ENCODE results near the gene HBS1L.

Gene HBS1L

DNA sequence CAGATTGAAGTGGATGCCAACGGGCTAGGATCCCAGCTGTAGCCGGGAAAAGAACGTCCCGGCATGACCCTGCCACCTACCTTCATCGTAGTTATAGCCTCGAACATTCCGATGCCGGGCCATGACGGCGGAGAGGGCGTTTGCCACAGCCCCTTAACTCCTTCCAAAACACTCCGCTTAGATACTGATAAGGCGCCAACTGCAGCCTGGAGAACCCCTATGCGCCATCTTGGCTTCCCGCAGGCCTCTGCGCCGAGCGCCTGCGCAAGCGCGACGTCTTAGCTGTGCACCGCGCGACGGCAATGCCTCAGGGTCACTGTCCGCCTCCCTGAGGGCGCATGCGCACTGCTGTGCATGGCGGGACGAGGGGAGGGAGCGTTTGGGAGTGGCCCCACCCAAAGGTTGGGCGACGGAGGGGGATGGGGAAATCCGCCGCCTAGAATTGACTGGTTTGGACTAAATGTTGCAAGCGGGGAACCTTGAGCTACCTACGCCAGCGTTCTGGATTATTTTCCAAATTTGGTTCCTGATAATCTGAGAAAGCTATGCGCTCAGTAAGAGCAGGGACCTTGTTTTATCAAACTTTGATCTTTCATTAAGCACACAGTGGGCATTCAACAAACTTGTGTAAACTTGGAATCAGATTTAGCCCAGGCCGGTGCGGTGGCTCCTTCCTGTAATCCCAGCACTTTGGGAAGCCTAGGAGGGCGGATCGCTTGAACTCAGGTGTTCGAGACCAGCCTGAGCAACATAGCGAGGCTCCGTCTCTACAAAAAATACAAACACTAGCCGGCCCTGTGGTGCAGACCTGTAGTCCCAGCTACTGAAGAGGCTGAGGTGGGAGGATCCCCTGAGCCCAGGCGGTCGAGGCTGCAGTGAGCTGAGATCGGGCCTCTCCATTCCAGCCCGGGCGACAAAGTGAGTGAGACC, at the start of gene HBS1L:
Gene HBS1L (minus strand): TSS at position 254 of the 930 bp plus-strand sequence. CDS start 131 bp downstream, at position 123.
- DNase-seq = peak; percentile 96 to 97

DNA sequence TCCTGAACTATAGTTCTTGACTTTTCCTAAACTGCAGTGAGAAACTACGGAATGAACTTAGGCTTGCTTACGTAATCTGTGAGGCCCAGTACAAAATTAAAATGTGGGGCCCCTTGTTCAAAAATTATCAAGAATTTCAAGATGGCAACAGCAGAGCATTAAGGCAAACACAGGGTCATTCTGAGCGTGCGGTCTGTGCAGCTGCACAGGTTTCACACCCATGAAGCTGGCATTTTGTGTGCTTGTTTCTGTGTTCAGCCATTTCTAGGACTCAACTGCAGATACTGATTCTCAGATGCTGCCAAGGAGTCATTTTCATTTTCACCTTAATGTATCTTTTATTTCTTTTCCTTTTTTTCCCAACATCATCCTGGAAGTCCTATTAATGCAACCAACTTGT, 49.6 kb upstream of the HBS1L start:
- DNase-seq = no peak

DNA sequence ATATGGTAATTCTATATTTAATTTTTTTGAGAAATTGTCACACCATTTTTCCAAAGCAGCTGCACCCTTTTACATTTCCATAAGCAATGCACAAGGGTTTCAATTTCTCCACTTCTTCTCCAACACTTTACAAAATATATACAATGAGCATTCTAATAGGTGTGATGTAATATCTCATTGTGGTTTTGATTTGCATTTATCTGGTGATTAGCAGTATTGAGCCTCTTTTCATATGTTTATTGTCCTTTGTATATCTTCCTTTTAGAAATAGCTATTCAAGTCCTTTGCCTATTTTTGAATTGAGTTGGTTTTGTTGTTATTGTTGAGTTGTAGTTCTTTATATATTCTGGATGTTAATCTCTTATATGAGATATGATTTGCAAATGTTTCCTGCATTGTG, 47.6 kb upstream of the HBS1L start:
- DNase-seq = no peak

DNA sequence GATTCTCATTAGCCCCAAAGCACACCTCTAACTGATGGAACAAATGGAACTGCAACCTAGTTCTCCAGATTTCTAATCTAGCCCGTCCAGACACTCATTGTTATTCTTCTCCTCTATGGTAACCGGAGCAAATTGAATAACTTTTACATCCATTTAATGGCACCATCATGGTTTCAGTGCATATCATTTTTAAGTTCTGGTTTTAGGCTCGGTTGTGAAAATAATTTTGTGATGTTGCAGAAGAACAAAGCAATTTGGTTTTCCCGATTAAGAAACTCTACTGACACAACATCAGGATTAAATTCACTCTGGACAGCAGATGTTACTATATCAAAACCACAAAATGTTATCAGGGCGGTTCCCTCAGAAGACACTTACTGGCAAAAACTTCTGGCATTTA, 42.5 kb upstream of the HBS1L start:
- DNase-seq = no peak

DNA sequence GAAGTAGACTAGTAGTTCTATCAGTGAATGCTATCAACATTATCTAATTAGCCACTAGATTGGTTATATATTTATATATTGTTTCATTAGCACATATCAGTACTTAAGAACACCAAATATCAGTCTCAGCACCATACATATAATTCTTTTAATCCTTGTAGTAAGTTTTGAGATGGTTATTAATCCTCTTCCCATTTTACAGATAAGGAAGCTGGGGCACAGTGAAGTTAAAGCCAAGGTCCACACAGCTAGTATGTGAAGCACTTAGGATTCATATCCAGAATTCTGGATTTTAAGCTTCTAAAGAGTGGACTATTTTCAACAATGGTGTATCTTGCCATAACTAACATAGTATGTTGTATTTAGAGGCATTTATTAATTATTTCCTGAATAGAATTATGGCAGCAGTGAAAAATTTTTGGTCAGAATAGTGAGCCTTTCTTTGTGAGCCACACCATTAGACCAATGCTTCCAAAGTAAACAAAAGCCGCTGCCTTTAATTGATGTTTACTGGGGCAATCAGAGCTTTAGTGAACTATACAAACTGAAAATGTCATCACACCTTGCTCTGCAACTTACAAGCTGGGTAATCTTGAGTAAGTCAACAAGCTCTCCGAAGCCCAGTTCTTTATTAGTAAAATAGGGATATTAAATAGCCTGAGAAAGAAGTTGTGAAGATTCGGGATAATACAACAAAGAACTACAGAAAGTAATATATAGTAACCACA, 41.9 kb upstream of the HBS1L start:
- DNase-seq = no peak

DNA sequence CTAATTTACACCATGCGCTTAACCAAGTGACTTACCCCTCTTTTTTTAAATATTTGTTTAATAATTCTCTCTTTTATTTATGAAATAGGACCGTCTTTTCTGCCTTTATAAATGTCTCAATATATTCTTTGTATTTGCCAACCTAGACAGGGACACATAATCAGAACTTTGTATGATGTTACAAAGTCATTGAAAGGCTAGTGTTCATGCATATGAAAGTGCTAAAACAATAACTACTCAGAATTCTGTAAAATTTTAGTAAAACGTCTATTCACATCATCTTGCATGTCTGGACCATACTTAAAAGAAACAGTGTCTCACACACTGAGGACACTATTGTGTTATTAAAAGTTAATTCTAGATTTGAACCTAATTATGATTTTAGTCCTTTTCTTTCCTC, 41.1 kb upstream of the HBS1L start:
- no peak for DNase-seq

DNA sequence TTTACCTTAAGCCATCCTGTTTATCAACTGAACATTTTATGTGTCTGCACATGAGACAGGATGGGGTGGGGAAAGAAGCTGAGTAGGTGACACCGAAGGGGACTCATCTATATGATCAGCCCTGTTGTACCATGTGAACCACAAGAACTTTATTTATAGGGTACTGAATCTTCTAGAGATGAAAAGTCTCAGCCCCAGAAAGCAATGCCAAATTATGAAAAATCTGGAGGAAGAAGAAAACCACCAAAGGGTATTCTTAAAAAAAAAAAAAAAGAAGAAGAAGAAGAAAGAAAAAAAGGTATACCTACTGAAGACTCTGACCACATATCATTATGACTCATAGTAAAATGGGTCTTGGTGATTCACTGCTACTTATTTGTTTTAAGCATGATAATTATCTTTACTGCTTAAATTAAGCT, 39.8 kb upstream of the HBS1L start:
- peak in 1 of 2 experiments; percentile 48 for DNase-seq

DNA sequence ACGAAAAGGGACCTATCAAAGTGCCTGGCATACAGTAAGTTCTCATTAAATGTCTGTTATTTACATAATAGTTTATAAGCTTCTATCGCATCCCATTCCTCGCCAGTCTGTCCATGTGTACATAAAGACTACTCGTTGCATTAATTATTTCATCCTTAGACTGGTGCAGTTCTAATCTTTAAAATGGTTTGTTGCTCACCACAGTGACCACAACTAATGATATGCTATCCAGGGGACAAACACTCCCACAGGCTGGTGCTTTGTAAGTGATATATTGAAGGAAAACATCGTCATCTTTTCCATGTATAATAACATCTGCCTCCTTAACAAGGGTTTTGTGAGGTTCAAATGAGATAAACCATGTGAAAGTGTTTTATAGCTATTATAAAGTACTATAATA, 39.0 kb upstream of the HBS1L start:
- DNase-seq = no peak

DNA sequence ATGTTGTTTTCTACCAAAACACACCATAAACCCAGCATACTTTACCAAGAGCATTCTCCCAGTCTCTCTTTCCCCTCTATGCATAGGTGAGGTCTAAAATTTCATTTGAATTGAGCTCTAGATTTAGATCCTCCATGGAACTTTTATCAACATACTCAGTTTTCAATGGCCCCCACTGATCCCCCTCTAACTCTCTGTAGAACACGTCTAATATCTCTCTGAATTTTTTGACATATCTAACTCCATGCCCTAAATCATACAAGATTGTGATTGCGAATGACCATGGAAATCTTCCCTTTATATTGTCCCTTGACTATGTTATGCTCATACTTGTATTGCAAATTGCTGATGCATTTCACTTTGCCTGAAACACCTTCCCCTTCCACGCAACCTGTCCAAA, 38.1 kb upstream of the HBS1L start:
- DNase-seq = no peak

DNA sequence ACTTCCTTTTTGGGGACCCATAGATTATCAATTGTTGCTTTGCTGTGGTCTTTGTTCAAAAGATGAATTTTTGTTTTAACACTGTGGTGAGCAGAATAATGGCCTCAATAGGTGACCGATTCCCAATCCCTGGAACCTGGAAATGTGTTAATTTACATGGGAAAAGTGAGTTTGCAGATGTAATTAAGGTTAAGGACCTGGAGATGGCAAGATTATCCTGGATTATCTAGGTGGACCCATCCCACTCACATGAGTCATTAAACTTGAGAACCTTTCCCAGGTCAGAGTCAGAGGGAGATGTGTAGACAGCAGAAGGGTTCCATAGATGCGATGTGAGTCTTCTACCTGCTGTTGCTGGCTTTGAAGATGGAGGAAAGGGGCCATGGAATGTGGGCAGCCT, 36.2 kb upstream of the HBS1L start:
- DNase-seq = no peak

DNA sequence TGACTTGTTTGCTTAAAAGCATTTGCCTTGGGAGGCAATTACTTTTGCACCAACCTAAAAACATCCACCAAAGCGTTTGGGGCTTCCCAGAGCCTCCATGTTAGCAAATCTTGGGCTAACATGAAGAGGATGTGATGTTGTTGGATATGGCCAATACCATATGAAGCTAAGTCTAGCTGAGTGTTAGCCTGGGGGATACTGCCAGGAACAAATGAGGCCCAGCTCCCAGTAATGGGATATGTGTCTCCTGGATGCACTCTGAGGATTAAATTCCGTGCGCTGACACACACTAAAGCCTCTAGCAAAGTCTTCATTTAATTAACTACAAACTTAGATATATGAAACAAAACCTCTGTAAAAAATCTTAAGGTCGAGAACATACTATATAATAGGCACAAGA, 35.3 kb upstream of the HBS1L start:
- DNase-seq = no peak

DNA sequence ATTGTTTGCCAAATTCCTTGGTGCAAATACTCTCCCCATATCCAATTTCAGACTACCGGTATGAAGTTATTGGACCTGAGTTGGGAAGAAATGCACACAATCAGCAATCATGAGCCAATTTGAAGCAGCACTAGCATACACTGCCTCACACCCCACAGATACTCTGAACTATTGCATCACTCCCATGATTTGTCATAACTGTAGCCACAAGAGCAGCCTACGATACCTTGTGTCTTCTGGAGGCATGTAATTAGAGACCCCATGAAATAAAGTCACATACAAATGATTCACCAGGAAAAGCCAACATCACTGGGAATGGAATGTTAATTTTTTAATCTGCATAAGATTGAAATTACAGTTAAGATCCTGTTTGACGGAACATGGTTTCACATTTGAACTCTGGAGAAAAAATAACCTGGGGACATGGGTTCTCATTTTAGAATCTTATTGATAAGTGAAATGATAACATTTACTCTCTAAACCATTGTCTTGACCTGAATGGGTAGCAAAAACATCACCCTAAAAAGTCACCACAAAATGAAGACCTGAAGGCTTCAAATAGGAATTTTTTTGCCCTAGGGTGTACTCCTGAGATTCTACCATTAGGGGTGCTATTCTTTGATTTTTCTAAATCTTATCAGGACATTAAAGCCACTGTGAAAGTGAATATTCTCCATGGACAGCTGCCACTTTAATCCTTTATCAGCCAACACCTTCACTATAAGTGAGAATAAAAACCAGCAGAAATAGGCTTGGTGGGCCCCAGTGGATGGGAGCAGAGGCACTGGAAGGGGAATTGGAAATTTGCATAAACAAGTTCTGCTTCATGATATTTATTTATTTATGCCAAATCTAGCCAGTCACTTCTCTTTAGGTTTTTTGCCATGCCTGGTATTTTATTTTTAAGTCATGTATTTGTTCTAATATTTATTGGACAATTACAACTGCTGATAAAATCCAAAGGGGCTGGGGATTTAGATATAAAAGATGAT, 34.5 kb upstream of the HBS1L start:
- DNase-seq = peak in 1 of 2 experiments; percentile 30

DNA sequence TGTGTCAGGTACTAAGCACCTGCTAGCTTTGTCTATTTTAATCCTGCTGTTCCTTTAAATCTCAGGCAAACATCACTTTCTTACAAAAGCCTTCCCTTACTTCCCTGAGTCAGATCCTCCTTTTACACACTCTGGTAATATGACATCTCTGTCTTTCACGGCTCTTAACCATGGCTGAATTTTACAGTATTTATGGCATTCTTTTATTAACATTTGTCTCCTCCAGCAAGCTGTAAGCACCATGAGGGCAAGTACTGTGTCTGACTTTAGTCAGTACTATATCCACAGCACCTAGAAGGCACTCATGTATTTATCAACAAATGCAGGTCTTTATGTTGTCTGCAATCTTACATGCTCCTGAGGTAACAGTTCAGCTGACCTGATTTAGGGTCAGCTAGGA, 33.7 kb upstream of the HBS1L start:
- DNase-seq = no peak

DNA sequence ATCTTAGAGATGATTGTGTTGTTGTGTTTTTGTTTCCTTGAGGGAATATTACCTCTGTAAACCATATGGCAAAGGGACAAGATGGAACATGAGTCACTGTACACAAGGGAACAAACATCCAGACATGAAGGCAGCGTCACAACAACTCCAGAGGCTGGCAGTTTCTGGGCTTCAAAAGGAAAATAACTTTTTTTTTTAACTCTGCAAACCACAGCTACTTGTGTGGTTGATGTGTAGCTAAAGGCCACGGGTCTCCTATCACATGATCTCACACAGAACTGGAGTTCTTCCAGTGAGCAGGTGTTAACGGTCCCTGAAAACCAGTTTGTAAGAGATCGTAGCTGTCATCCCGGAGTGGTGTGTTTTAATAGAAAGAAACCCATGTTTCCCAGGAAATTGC, 33.2 kb upstream of the HBS1L start:
- peak in 1 of 2 experiments; percentile 22 for DNase-seq

DNA sequence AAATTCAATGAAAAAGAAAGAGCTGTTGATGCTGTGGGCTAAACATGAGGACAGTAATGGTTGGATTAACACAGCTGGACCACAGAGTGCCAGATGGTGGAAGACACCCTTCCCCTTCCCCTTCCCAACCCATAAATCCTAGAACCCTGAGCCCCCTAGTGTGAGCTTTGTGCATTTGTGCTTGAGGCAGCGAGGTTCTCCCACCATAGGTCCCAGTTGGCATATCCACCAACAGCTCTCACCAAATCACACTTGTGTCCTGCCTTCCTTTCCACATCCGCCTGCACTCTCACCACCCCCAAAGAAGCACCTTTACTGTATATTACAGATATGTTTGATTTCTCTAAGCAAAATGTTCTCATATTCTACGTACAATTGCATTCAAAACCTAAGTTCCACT, 32.8 kb upstream of the HBS1L start:
- no peak for DNase-seq

DNA sequence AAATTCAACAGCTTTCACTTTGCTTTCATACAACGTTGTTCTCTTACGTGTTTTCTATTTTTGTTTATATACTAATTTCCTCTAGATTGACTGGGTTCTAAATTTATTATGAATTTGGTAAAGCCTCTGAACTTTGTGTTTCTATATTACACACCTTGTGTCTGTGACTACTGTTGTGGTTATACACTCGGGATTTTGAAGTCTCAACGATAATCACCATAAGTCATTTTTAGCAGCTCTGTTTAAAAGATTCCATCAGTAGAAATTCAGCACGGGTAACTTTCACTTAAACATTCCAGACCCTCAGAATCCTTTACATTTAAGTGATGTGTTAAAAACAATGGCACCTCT, 31.8 kb upstream of the HBS1L start:
- no peak for DNase-seq

DNA sequence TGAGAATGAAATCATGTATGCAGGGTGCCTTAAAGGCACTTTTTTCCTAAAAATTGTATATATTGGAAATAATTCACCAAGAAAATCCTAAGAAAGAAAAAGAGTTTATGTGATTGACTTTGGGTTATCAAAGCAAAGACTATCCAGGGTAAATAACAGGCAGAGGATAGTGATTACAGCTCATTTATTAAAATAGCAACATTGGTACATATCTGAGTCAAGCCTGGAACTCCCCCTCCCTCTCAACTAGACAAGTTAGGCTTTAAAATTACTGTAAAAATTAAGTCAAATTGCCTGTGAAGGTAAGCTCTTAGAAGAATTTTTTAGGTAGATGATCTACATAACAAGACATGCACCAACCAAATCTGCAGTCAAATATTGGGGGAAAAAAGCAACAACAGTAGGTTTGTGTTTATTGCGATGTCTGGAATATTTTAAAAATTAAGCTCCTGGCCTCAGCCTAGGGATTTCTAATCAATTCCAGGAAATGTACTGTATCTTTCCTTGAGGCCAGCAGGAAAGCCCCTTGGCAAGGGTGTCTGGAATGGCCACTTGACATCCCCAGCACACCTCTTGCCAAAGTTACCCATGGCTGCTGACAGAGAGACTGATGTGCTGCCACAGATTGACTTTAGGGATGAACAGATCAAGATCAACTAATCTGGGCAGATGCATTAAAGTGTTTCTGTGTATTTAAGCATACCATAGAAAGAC, 31.2 kb upstream of the HBS1L start:
- DNase-seq = no peak

DNA sequence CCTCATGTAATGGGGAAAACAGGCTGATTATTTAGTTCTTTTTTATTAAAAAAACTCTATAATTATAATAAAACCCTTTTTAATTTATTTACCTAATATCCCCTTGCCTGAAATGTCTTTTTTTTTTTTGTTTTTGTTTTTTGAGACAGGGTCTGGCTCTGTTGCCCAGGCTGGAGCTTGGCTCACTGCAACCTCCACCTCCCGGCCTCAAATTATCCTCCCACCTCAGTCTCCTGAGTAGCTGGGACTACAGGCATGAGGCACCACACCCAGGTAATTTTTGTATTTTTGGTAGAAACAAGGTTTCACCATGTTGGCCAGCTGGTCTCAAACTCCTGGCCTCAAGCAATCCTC, 30.3 kb upstream of the HBS1L start:
- DNase-seq = no peak

DNA sequence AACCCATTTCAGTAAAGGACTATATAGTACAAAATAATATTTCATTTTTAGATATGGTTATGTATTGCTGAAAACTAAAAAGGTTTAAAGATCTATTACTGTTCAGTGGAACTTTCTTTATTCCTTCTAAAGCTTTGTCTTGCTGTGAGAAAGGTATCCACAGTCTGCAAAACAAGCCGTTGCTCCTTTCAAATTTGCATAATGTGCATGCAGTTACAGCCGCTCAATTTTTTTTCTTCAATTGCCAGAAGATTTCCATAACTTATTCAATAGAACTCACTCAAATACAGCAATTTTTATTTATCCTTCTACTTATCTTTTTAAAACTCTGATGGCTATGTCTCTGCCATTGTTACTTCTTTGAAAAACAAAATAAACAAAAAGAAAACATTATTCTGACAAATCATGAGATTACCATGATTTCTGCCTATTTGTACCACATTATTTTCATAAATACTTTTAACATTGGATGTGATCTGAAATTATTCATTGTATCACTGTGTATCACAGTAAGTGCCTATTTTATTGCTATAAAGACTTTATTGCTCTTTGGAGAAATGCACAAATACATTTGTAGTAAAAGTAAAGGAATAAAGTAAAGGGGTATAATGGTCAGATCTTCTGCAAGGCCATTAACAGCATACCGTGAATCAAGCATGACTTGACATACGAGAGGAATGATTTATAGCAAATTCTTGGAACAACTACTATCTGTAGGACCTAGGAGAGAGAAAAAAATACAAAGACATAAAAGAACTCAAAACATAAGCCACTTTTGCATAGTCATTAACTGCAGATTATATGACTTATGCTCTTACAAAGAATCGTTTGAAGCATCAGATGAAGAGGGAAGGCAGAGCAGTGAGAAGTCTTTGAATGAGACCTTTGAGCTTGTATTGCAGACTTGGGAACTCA, 29.6 kb upstream of the HBS1L start:
- no peak for DNase-seq

DNA sequence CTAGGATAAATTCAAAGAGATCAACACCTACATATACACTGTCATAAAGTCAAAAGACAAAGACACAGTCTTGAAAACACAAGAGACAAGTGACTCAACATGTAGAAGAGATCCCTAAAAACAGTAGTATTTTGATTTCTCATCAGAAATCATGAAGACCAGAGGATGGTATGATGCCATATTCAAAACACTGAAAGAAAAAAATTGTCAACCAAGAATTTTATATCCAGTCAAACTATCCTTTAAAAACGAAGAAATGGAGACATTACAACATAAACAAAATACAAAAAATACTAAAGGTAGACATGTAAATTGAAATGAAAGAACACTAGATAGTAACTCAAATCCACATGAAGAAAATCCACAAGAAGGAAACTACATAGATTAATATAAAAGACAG, 27.3 kb upstream of the HBS1L start:
- DNase-seq = no peak

DNA sequence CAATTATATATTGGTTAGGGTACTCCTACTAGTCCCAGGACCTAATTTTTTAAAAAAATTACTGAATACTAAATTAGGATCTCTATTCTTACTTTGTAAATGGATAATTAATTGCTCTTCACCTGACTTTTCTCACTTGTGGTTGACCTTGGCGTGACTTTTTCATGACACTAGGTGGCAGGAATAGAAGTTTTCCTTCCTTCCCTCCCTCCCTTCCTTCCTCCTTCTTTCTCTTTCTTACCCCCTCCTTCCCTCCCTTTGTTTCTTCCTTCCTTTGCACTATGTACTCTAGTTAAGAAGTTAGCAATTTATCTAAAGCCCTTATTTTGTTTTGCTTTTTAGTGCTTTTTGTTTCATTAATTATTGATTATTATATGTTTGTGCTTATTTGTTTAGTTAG, 20.4 kb upstream of the HBS1L start:
- no peak for DNase-seq

Measured in stimulated activated CD4-positive, alpha-beta T cell treated with anti-CD3 and anti-CD28 coated beads, Interleukin-4, amount 100 ng/mL, for 4 hours (primary cell).